SK-N-SH (cell line): Measurements from ENCODE around the gene MRPS5. TPM values are rescaled to one million over a fixed set of nuclear protein-coding genes. Genes with fewer than 3 reads are reported as not detected.

ENCODE experiments used
- CTCF ChIA-PET: fragments of 300-600, 350-600 bp; formaldehyde crosslinking; extraction: SDS; loops from one replicate; lab custom pipeline; 2021; lab: Yijun Ruan, JAX
- POLR2A ChIA-PET: fragments of 350-600 bp; sonication (Branson Sonifier 250); formaldehyde crosslinking; extraction: SDS; loops from one replicate; lab custom pipeline; 2020; ENCODE audit warnings: antibody characterized with exemption, inconsistent platforms; lab: Yijun Ruan, JAX
- DNase-seq: peaks from one replicate; pipeline ENCODE4 v3.0.0; 2012
- H2AFZ ChIP-seq: fragments of 200-600 bp; sonication (generic); 2 replicates; pipeline ENCODE4 v1.8.1; 2016; ENCODE audit warnings: antibody characterized with exemption, mild to moderate bottlenecking, low read depth
- H3F3A ChIP-seq: fragments of 200-600 bp; sonication (generic); replicated peaks from 2 replicates; pipeline ENCODE3; 2016; ENCODE audit warnings: antibody characterized with exemption, mild to moderate bottlenecking; ENCODE audit not compliant: insufficient read depth
- H3K27ac ChIP-seq, 2 experiments: fragments of 200-500 bp in 1 of 2; fragments of 200-600 bp in 1 of 2; sonication (Bioruptor generic) in 1 of 2; sonication (generic), shearing (Covaris generic) in 1 of 2; 2 replicates each; pipeline versions ENCODE4 v1.5.1 to v1.6.1; 2014 to 2016; ENCODE audit warnings: low read depth in 2 of 2, inconsistent platforms in 1 of 2, low read length in 1 of 2, mild to moderate bottlenecking in 1 of 2, mixed read lengths in 1 of 2
- H3K27me3 ChIP-seq: fragments of 200-600 bp; sonication (generic), shearing (Covaris generic); 2 replicates; pipeline ENCODE4 v1.6.1; 2016; ENCODE audit warnings: mixed run types; ENCODE audit not compliant: insufficient read depth
- H3K36me3 ChIP-seq, 2 experiments: fragments of 200-500 bp in 1 of 2; fragments of 200-600 bp in 1 of 2; sonication (Bioruptor generic) in 1 of 2; sonication (generic) in 1 of 2; replicated peaks in 1 of 2; 2 replicates each; pipeline versions ENCODE3 to v1.5.1; 2014 to 2016; ENCODE audit warnings: low read length in 1 of 2, mild to moderate bottlenecking in 1 of 2; ENCODE audit not compliant: insufficient read depth in 2 of 2, control insufficient read depth in 1 of 2
- H3K4me1 ChIP-seq, 2 experiments: fragments of 200-500 bp in 1 of 2; fragments of 200-600 bp in 1 of 2; sonication (Bioruptor generic) in 1 of 2; sonication (generic), shearing (Covaris generic) in 1 of 2; 2 replicates each; pipeline versions ENCODE4 v1.5.1 to v1.6.1; 2014 to 2016; ENCODE audit warnings: low read depth in 1 of 2, low read length in 1 of 2, mixed run types in 1 of 2; ENCODE audit not compliant: insufficient read depth in 2 of 2, control insufficient read depth in 1 of 2
- H3K4me2 ChIP-seq: fragments of 200-600 bp; sonication (generic), shearing (Covaris generic); 2 replicates; pipeline ENCODE4 v1.6.1; 2017; ENCODE audit warnings: mixed run types
- H3K4me3 ChIP-seq, 2 experiments: fragments of 200-500 bp in 1 of 2; fragments of 200-600 bp in 1 of 2; sonication (Bioruptor generic) in 1 of 2; sonication (generic), shearing (Covaris generic) in 1 of 2; 2 replicates each; pipeline versions ENCODE4 v1.5.1 to v1.8.1; 2014 to 2016; ENCODE audit warnings: low read depth in 2 of 2, inconsistent platforms in 1 of 2, low read length in 1 of 2, mild to moderate bottlenecking in 1 of 2, mixed read lengths in 1 of 2, moderate library complexity in 1 of 2
- H3K79me2 ChIP-seq: fragments of 200-600 bp; sonication (generic); 2 replicates; pipeline ENCODE4 v1.8.1; 2017; ENCODE audit warnings: mild to moderate bottlenecking; ENCODE audit not compliant: insufficient read depth
- H3K9ac ChIP-seq: fragments of 200-600 bp; sonication (generic); 2 replicates; pipeline ENCODE4 v1.6.1; 2017; ENCODE audit warnings: mixed run types
- H3K9me2 ChIP-seq: fragments of 200-600 bp; sonication (generic); 2 replicates; pipeline ENCODE4 v1.6.1; 2017; ENCODE audit warnings: mixed run types
- H3K9me3 ChIP-seq: fragments of 200-600 bp; sonication (generic); 2 replicates; pipeline ENCODE4 v1.6.1; 2017; ENCODE audit warnings: mixed run types, mild to moderate bottlenecking, moderate library complexity
- H4K20me1 ChIP-seq: fragments of 200-600 bp; sonication (generic); 2 replicates; pipeline ENCODE4 v1.6.1; 2017; ENCODE audit warnings: mild to moderate bottlenecking, mixed run types; ENCODE audit not compliant: insufficient read depth
- EZH2phosphoT487 ChIP-seq: fragments of 200-600 bp; sonication (generic); IDR thresholded peaks from 2 replicates; pipeline ENCODE4 v1.6.1; 2017; ENCODE audit warnings: low read depth, mixed run types, mild to moderate bottlenecking, antibody characterized with exemption, moderate library complexity, borderline replicate concordance
- FOSL2 ChIP-seq: IDR thresholded peaks from 2 replicates; pipeline ENCODE4 v1.4.0; 2012; ENCODE audit warnings: low read depth, mild to moderate bottlenecking, moderate library complexity, borderline replicate concordance
- FOXM1 ChIP-seq: IDR thresholded peaks from 2 replicates; pipeline ENCODE4 v1.4.0; 2012; ENCODE audit warnings: low read depth, mild to moderate bottlenecking
- IRF3 ChIP-seq: fragments of 150-350 bp; IDR thresholded peaks from 2 replicates; pipeline ENCODE4 v1.6.1; 2016; ENCODE audit warnings: mild to moderate bottlenecking, low read depth, low read length
- MEF2A ChIP-seq: IDR thresholded peaks from 2 replicates; pipeline ENCODE4 v1.4.0; 2012; ENCODE audit warnings: low read depth, borderline replicate concordance
- NFIC ChIP-seq: IDR thresholded peaks from 2 replicates; pipeline ENCODE4 v1.4.0; 2012; ENCODE audit warnings: borderline replicate concordance
- NRF1 ChIP-seq: IDR thresholded peaks from 2 replicates; pipeline ENCODE4 v1.6.1; 2012; ENCODE audit warnings: low read depth, mild to moderate bottlenecking, low read length
- PBX3 ChIP-seq: IDR thresholded peaks from 2 replicates; pipeline ENCODE4; 2012
- RAD21 ChIP-seq: IDR thresholded peaks from 2 replicates; pipeline ENCODE4 v1.6.1; 2012; ENCODE audit warnings: mild to moderate bottlenecking, low read length
- RCOR1 ChIP-seq: fragments of 150-350 bp; IDR thresholded peaks from 2 replicates; pipeline ENCODE4 v1.6.1; 2017; ENCODE audit warnings: antibody characterized with exemption, low read length
- REST ChIP-seq: IDR thresholded peaks from 2 replicates; pipeline ENCODE4 v1.6.1; 2012; ENCODE audit warnings: mild to moderate bottlenecking, low read depth, low read length, moderate library complexity
- SMC3 ChIP-seq: IDR thresholded peaks from 2 replicates; pipeline ENCODE4 v1.6.1; 2012; ENCODE audit warnings: low read depth, low read length, improper control_type of control experiment
- TAF1 ChIP-seq: IDR thresholded peaks from 2 replicates; pipeline ENCODE4 v1.6.1; 2012; ENCODE audit warnings: low read depth, mild to moderate bottlenecking, low read length, moderate library complexity, borderline replicate concordance
- WGBS: methylation state at CpG from one replicate; pipeline ENCODE4 v1.1.6; 2017; ENCODE audit warnings: low lambda C conversion rate; 5-methylcytosine and 5-hydroxymethylcytosine counted together
- polyA plus RNA-seq, 3 experiments: library from polyadenylated mRNA; depleted of rRNA; stranded (reverse); fragments of >200 nt; gene quantifications; 2 replicates each; pipeline ENCODE4 v1.2.3, GENCODE V29; 2012

The MRPS5 gene
- polyA plus RNA-seq, 1 of the 3 experiments (the other 2 are of a cell fraction), result 32.8 TPM

- CTCF ChIA-PET, result interaction anchor here (1.5 kb wide), 1 partner anchor 43 kb away, joined by 3 read pairs; no protein-coding TSS in a partner anchor
Observed at GRCh38 chr2:95071856-95072255, 49.8 kb downstream of the MRPS5 start.

GRCh38 chr2:95069465-95069864, 52.1 kb downstream of the MRPS5 start:
- H3K27ac ChIP-seq, result no peak overlapping the region
- 30% methylated on average over 8 of the region's 9 CpGs for WGBS
- no peaks in the 10 kb centered on the region for H3K36me3 ChIP-seq
- no peaks in the 10 kb centered on the region for H3K79me2 ChIP-seq
- no peaks in the 10 kb centered on the region for H3F3A ChIP-seq
- ChIA-PET CTCF (interaction anchor here (2.6 kb wide), 1 partner anchor 11 kb away, joined by 7 read pairs; no protein-coding TSS in a partner anchor), POLR2A (no interaction called here)
- no peaks in the 10 kb centered on the region for H4K20me1 ChIP-seq
- H3K4me1 ChIP-seq, result no peaks in the 10 kb centered on the region; a peak in 1 of 4 replicates
- DNase-seq, result no peak
- no peak overlapping the region for H3K9ac ChIP-seq
- no peak overlapping the region for H2AFZ ChIP-seq
- peaks cover 47% of the 10 kb centered on the region for H3K27me3 ChIP-seq
- no peak overlapping the region for H3K4me3 ChIP-seq
- no peaks in the 10 kb centered on the region for H3K9me3 ChIP-seq
- H3K4me2 ChIP-seq, result no peak overlapping the region
- H3K9me2 ChIP-seq, result no peaks in the 10 kb centered on the region
- no peak for TF ChIP-seq EZH2phosphoT487
- no peak for TF ChIP-seq FOXM1
- no peak for TF ChIP-seq MEF2A
- no peak for TF ChIP-seq NFIC
- no peak for TF ChIP-seq RAD21
- no peak for TF ChIP-seq NRF1
- TF ChIP-seq IRF3, result no peak
- no peak for TF ChIP-seq SMC3

More at GRCh38 chr2:95071856-95072255, 49.8 kb downstream of the MRPS5 start:
- DNase-seq, result no peak
- Histone ChIP-seq H3K4me1 (peaks cover 0 to 4% of the 10 kb centered on the region in 2 experiments; a peak in 1 of 4 replicates), H3K79me2 (no peaks in the 10 kb centered on the region), H3K9me2 (no peaks in the 10 kb centered on the region), H4K20me1 (no peaks in the 10 kb centered on the region), H2AFZ (no peak overlapping the region), H3K9me3 (no peaks in the 10 kb centered on the region), H3K27ac (no peak overlapping the region), H3F3A (no peaks in the 10 kb centered on the region), H3K9ac (no peak overlapping the region), H3K27me3 (peaks cover 62% of the 10 kb centered on the region), H3K4me2 (no peak overlapping the region), H3K4me3 (no peak overlapping the region), H3K36me3 (no peaks in the 10 kb centered on the region)
- POLR2A ChIA-PET, result no interaction called here
- no peak for TF ChIP-seq REST
- TF ChIP-seq FOSL2, result no peak
- TF ChIP-seq PBX3, result no peak
- TF ChIP-seq FOXM1, result no peak
- TF ChIP-seq RCOR1, result no peak
- no peak for TF ChIP-seq TAF1
- TF ChIP-seq RAD21, result no peak
- WGBS, result 25% methylated on average over 4 of the region's 4 CpGs
